AG09309 (cell line): ENCODE data around the gene KRT7.

ENCODE experiments used
- DNase-seq: peaks from one replicate; pipeline ENCODE4 v3.0.0-alpha.2; 2010; ENCODE audit warnings: low read depth
- H3K4me3 ChIP-seq: 2 replicates; pipeline ENCODE4 v1.5.1; 2011; ENCODE audit warnings: mild to moderate bottlenecking, low read depth, low read length, moderate library complexity; ENCODE audit not compliant: control insufficient read depth
- CTCF ChIP-seq: IDR thresholded peaks from 2 replicates; pipeline ENCODE4 v1.5.1; 2011; ENCODE audit warnings: mild to moderate bottlenecking, low read depth, low read length, inconsistent platforms; ENCODE audit not compliant: insufficient read depth, control insufficient read depth; ENCODE audit errors: missing control alignments

Gene KRT7

GRCh38 chr12:52200086-52200780 is 32.8 kb upstream of the KRT7 start:
- no peak overlapping the region for H3K4me3 ChIP-seq
- TF ChIP-seq CTCF, result no peak
- no peak for DNase-seq

- no peak for DNase-seq
- no peak overlapping the region for H3K4me3 ChIP-seq
- no peak for TF ChIP-seq CTCF
Measured at GRCh38 chr12:52200781-52201450, 32.1 kb upstream of the KRT7 start.

GRCh38 chr12:52201451-52201839 is 31.6 kb upstream of the KRT7 start:
- DNase-seq, result no peak
- no peak overlapping the region for H3K4me3 ChIP-seq
- no peak for TF ChIP-seq CTCF

GRCh38 chr12:52202361-52203078 is 30.5 kb upstream of the KRT7 start:
- H3K4me3 ChIP-seq, result no peak overlapping the region
- no peak for TF ChIP-seq CTCF
- DNase-seq, result no peak

- no peak for DNase-seq
- no peak for TF ChIP-seq CTCF
- no peak overlapping the region for H3K4me3 ChIP-seq
Measured at GRCh38 chr12:52203079-52203921, 29.7 kb upstream of the KRT7 start.
